K562 (cell line): Measurements from ENCODE around the gene TMIGD2. TPM values are rescaled to one million over a fixed set of nuclear protein-coding genes. Genes with fewer than 3 reads are reported as not detected.

Source experiments
- FOXP1 ChIP-seq: sonication (generic); formaldehyde crosslinking; IDR thresholded peaks from 2 replicates; pipeline ENCODE4 v1.8.0; 2022; ENCODE audit warnings: mild to moderate bottlenecking, missing genetic modification reagents
- HDAC3 ChIP-seq: fragments of 450-650 bp; IDR thresholded peaks from 2 replicates; pipeline ENCODE4 v1.6.1; 2018; ENCODE audit warnings: borderline replicate concordance, mild to moderate bottlenecking, moderate library complexity; ENCODE audit not compliant: partially characterized antibody
- KAT7 ChIP-seq: sonication (generic); formaldehyde crosslinking; IDR thresholded peaks from 2 replicates; pipeline ENCODE4 v1.8.0; 2022; ENCODE audit warnings: missing genetic modification reagents, mild to moderate bottlenecking, borderline replicate concordance
- POLR2G ChIP-seq: fragments of 200-400 bp; formaldehyde crosslinking; IDR thresholded peaks from 2 replicates; pipeline ENCODE4 v1.6.1; 2017; ENCODE audit warnings: low read depth, mild to moderate bottlenecking, antibody characterized with exemption, low read length, moderate library complexity
- SP1 ChIP-seq: sonication (generic); formaldehyde crosslinking; IDR thresholded peaks from 2 replicates; pipeline ENCODE4 v1.8.1; 2022; ENCODE audit warnings: mild to moderate bottlenecking, missing genetic modification reagents
- ZNF274 ChIP-seq: IDR thresholded peaks from 2 replicates; pipeline ENCODE4 v1.6.1; 2011; ENCODE audit warnings: low read depth, mild to moderate bottlenecking, low read length, moderate library complexity, borderline replicate concordance
- polyA plus RNA-seq, 8 experiments: library from polyadenylated mRNA; depleted of rRNA in 4 of 8; stranded (reverse) in 5 of 8; unstranded in 3 of 8; fragments of >200 nt; fragmentation: Nextera tagmentation in 2 of 8; fragmentation: Illumina TruSeq in 1 of 8; extraction: Ambion mirVana in 2 of 8; extraction: Trizol in 1 of 8; gene quantifications; 2 replicates each; pipeline versions ENCODE4 v1.2.1 to v1.2.3, GENCODE V29; 2011 to 2014; ENCODE audit warnings: inconsistent platforms in 1 of 8, missing spikeins in 1 of 8
- total RNA-seq, 7 experiments: library from RNA; depleted of rRNA in 6 of 7; stranded (reverse); fragments of >200 nt in 6 of 7; fragmentation: Illumina TruSeq in 2 of 7; extraction: Trizol in 2 of 7; gene quantifications; 2 replicates each; pipeline versions ENCODE4 v1.2.1 to v1.2.3, GENCODE V29; 2011 to 2021; ENCODE audit warnings: low replicate concordance in 1 of 7
- TF ChIP-seq, protein P1 (sequence below): sonication (generic); formaldehyde crosslinking; IDR thresholded peaks from 2 replicates; pipeline ENCODE4 v1.8.0; 2023; ENCODE audit warnings: mild to moderate bottlenecking, missing genetic modification reagents
- TF ChIP-seq, protein P2 (sequence below): fragments of 250-450 bp; sonication (Bioruptor Pico); IDR thresholded peaks from 2 replicates; pipeline ENCODE4 v1.4.0; 2020; ENCODE audit warnings: borderline replicate concordance
- TF ChIP-seq, protein P3 (sequence below): sonication (generic); formaldehyde crosslinking; IDR thresholded peaks from 2 replicates; pipeline ENCODE4 v1.8.0; 2022; ENCODE audit warnings: missing genetic modification reagents, mild to moderate bottlenecking, borderline replicate concordance
- TF ChIP-seq, protein P4 (sequence below): fragments of 450-650 bp; IDR thresholded peaks from 2 replicates; pipeline ENCODE4 v1.6.1; 2016; ENCODE audit warnings: mild to moderate bottlenecking
- TF ChIP-seq, protein P5 (sequence below): sonication (generic); formaldehyde crosslinking; IDR thresholded peaks from 2 replicates; pipeline ENCODE4 v1.9.0; 2022; ENCODE audit warnings: mild to moderate bottlenecking, missing genetic modification reagents
- TF ChIP-seq, protein P6 (sequence below): IDR thresholded peaks from 2 replicates; pipeline ENCODE4 v1.6.1; 2011; ENCODE audit not compliant: insufficient read length; ENCODE audit errors: extremely low read depth
- TF ChIP-seq, protein P7 (sequence below): fragments of 450-650 bp; IDR thresholded peaks from 2 replicates; pipeline ENCODE4 v1.6.1; 2014; ENCODE audit warnings: low read depth, mild to moderate bottlenecking, moderate library complexity, borderline replicate concordance

The TMIGD2 gene
- total and polyA plus RNA-seq, 9 of the 15 experiments (the other 6 are each of a cell fraction or from before 2014, with no cell fraction given), result not detected

DNA sequence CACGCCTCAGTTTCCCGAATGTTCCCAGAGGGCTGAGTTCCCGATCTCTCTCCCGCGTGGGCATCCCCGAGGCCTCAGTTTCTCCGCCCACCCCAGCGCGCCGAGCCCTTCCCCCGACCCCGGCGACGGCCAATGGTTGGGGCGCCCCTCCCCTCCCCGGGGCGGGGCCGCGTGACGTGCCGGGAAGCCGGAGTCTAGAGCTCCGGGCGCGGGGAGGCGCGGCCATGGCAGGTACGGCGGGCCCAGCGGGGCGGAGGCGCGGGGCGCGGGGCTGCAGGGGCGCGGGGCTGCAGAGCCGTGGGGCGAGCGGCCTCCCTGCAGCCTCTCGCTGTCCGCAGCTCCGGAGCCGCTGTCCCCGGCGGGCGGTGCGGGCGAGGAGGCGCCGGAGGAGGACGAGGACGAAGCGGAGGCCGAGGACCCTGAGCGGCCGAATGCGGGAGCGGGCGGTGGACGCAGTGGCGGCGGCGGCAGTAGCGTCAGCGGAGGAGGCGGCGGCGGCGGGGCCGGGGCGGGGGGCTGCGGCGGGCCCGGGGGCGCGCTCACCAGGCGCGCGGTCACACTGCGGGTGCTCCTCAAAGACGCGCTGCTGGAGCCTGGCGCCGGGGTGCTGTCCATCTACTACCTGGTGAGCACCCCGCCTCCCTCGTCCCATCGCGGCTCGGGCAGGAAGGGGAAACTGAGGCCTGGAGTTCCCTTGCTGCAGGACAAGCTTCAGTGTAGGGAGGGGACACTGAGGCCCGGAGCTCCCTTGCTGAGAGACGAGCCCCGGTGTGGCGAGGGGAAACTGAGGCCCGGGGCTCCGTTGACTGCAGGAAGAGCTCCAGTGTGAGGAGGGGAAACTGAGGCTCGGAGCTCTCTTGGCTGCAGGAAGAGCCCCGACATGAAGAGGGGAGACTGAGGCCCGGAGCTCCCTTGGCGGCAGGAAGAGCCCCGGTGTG, 41.5 kb upstream of the TMIGD2 start, which contains the start of gene MPND (continued):
- TF ChIP-seq, protein P1, sequence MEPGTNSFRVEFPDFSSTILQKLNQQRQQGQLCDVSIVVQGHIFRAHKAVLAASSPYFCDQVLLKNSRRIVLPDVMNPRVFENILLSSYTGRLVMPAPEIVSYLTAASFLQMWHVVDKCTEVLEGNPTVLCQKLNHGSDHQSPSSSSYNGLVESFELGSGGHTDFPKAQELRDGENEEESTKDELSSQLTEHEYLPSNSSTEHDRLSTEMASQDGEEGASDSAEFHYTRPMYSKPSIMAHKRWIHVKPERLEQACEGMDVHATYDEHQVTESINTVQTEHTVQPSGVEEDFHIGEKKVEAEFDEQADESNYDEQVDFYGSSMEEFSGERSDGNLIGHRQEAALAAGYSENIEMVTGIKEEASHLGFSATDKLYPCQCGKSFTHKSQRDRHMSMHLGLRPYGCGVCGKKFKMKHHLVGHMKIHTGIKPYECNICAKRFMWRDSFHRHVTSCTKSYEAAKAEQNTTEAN (CRISPR knock-in tag), result no peak
- TF ChIP-seq HDAC3 (no peak), ZNF274 (no peak), POLR2G (peak; percentile 81), KAT7 (peak; percentile 14; the same call in 1 of the 2 replicates), SP1 (peak; percentile 45; the same call in 1 of the 2 replicates), FOXP1 (no peak)
- TF ChIP-seq, protein P2, sequence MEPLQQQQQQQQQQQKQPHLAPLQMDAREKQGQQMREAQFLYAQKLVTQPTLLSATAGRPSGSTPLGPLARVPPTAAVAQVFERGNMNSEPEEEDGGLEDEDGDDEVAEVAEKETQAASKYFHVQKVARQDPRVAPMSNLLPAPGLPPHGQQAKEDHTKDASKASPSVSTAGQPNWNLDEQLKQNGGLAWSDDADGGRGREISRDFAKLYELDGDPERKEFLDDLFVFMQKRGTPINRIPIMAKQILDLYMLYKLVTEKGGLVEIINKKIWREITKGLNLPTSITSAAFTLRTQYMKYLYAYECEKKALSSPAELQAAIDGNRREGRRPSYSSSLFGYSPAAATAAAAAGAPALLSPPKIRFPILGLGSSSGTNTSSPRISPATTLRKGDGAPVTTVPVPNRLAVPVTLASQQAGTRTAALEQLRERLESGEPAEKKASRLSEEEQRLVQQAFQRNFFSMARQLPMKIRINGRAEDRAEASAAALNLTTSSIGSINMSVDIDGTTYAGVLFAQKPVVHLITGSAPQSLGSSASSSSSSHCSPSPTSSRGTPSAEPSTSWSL (CRISPR knock-in tag), result 0 out of 2 replicates have a peak, but pooled peaks have one; percentile 11
- TF ChIP-seq, protein P3, sequence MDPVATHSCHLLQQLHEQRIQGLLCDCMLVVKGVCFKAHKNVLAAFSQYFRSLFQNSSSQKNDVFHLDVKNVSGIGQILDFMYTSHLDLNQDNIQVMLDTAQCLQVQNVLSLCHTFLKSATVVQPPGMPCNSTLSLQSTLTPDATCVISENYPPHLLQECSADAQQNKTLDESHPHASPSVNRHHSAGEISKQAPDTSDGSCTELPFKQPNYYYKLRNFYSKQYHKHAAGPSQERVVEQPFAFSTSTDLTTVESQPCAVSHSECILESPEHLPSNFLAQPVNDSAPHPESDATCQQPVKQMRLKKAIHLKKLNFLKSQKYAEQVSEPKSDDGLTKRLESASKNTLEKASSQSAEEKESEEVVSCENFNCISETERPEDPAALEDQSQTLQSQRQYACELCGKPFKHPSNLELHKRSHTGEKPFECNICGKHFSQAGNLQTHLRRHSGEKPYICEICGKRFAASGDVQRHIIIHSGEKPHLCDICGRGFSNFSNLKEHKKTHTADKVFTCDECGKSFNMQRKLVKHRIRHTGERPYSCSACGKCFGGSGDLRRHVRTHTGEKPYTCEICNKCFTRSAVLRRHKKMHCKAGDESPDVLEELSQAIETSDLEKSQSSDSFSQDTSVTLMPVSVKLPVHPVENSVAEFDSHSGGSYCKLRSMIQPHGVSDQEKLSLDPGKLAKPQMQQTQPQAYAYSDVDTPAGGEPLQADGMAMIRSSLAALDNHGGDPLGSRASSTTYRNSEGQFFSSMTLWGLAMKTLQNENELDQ (CRISPR knock-in tag), result no peak
- TF ChIP-seq, protein P4, sequence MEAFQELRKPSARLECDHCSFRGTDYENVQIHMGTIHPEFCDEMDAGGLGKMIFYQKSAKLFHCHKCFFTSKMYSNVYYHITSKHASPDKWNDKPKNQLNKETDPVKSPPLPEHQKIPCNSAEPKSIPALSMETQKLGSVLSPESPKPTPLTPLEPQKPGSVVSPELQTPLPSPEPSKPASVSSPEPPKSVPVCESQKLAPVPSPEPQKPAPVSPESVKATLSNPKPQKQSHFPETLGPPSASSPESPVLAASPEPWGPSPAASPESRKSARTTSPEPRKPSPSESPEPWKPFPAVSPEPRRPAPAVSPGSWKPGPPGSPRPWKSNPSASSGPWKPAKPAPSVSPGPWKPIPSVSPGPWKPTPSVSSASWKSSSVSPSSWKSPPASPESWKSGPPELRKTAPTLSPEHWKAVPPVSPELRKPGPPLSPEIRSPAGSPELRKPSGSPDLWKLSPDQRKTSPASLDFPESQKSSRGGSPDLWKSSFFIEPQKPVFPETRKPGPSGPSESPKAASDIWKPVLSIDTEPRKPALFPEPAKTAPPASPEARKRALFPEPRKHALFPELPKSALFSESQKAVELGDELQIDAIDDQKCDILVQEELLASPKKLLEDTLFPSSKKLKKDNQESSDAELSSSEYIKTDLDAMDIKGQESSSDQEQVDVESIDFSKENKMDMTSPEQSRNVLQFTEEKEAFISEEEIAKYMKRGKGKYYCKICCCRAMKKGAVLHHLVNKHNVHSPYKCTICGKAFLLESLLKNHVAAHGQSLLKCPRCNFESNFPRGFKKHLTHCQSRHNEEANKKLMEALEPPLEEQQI, result no peak
- TF ChIP-seq, protein P5, sequence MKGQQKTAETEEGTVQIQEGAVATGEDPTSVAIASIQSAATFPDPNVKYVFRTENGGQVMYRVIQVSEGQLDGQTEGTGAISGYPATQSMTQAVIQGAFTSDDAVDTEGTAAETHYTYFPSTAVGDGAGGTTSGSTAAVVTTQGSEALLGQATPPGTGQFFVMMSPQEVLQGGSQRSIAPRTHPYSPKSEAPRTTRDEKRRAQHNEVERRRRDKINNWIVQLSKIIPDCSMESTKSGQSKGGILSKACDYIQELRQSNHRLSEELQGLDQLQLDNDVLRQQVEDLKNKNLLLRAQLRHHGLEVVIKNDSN (CRISPR knock-in tag), result peak; percentile 65
- TF ChIP-seq, protein P6, sequence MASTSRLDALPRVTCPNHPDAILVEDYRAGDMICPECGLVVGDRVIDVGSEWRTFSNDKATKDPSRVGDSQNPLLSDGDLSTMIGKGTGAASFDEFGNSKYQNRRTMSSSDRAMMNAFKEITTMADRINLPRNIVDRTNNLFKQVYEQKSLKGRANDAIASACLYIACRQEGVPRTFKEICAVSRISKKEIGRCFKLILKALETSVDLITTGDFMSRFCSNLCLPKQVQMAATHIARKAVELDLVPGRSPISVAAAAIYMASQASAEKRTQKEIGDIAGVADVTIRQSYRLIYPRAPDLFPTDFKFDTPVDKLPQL, result no peak
- TF ChIP-seq, protein P7, sequence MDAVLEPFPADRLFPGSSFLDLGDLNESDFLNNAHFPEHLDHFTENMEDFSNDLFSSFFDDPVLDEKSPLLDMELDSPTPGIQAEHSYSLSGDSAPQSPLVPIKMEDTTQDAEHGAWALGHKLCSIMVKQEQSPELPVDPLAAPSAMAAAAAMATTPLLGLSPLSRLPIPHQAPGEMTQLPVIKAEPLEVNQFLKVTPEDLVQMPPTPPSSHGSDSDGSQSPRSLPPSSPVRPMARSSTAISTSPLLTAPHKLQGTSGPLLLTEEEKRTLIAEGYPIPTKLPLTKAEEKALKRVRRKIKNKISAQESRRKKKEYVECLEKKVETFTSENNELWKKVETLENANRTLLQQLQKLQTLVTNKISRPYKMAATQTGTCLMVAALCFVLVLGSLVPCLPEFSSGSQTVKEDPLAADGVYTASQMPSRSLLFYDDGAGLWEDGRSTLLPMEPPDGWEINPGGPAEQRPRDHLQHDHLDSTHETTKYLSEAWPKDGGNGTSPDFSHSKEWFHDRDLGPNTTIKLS, result no peak
